ENCODE data around the gene KCNQ4.

Gene KCNQ4

DNA sequence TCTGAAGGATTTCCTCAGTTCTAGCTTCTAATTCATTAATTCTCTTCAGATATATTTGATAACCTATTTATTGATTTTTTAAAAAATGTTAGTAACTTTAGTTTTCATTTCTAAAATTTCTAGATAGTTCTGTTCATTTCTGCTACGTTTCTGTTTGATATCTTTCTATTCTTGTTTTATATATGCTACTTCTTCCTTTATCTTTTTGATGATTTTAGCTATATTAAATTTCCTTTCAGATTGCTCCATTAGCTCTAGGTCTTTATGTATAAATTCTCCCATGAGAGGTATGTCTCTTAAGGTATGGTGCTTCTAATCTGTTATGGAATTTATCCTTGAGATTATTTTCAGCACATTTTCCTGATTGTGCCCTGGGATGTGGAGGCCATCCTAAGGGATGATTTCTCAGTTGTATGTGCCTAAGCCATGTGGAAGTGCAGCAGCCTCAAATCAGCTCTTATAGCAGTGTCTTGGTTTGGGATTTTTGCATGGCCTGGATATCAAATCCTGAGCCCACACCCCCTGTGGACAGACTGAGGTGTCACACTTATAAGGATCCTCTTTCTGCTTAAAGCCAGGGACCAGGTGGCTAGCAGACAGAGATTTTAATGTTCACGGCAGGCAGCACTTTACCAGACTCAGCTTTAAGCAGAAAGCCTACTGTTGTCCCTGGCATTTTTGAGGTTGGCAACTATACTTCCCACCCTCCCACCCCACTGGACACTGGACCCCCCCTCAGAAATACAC lies 6.2 kb upstream of the KCNQ4 start:
- TF ChIP-seq, protein P1, sequence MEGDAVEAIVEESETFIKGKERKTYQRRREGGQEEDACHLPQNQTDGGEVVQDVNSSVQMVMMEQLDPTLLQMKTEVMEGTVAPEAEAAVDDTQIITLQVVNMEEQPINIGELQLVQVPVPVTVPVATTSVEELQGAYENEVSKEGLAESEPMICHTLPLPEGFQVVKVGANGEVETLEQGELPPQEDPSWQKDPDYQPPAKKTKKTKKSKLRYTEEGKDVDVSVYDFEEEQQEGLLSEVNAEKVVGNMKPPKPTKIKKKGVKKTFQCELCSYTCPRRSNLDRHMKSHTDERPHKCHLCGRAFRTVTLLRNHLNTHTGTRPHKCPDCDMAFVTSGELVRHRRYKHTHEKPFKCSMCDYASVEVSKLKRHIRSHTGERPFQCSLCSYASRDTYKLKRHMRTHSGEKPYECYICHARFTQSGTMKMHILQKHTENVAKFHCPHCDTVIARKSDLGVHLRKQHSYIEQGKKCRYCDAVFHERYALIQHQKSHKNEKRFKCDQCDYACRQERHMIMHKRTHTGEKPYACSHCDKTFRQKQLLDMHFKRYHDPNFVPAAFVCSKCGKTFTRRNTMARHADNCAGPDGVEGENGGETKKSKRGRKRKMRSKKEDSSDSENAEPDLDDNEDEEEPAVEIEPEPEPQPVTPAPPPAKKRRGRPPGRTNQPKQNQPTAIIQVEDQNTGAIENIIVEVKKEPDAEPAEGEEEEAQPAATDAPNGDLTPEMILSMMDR (IDR thresholded peaks at IDR 0.05; ENCODE audit: borderline replicate concordance, insufficient read depth, low read depth, low read length) = no peak

DNA sequence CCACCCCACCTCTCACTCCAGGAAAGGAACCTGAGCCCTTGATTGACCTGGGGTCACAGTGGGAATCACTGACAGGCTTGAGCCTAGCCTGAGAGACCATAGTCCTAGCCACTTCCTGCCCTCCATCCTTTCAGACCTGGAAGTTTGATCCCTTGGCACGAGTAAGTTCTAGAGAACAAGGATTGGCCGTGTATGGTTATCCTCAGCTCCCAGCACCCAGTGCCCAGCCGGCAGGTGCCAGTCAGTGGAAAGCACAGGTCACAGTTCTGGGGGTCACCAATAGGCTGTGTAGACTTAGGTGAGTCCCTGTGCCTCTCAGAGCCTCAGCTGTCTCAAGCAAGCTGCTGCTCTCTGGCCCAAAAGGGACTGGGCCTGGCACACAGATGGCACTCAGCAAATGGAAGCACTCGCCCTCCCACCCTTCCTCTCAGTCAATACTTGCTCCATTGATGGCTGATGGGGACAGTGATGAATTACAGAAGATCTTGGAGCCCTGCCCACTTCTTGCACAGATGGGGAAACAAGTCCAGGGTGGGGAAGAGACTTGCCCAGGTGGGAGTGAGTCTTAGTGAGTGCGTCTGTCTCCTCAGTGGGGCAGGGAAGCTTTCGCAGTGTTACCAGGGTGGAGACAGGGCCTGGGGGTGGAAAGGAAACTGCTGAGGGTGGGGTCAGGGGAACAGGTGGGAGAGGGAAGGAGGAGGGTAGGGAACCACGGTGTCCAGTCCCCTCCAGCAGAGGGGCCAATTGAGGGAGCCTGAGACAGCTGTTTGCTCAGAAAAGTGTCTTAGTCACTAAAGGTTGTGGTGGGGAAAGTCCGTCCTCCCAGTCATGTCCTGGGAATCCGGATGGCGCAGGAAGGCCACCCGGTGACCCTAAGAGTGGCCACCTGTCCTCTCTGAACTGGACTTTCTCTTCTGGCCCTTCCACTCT lies 2.6 kb upstream of the KCNQ4 start:
- no peak overlapping the region for H3K4me3 ChIP-seq (ENCODE audit: low read depth, low read length)
- TF ChIP-seq, protein P1 (IDR thresholded peaks at IDR 0.05; ENCODE audit: borderline replicate concordance, insufficient read depth, low read depth, low read length) = no peak

More for the DNA sequence above, 6.2 kb upstream of the KCNQ4 start:
- H3K4me3 ChIP-seq (ENCODE audit: low read depth, low read length) = no peak overlapping the region

DNA sequence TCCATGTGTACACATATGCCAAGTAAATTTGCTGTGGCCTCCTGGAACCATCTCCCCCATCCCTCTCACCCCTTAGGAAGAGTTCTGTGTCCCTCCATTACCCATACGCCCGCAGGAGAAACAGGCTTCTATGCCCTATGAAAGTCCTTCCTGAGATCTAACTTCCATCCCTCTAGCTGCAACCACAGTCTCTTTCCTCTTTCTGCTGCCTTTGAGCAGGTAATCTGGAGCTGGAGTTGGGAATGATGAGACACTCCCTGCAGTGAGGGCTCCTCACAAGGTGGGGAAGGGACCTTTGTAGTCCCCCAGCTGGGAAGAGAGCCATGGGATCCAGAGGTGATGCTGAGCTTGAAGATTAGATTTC lies 2.0 kb upstream of the KCNQ4 start:
- H3K4me3 ChIP-seq (ENCODE audit: low read depth, low read length) = no peak overlapping the region
- TF ChIP-seq, protein P1 (IDR thresholded peaks at IDR 0.05; ENCODE audit: borderline replicate concordance, insufficient read depth, low read depth, low read length) = no peak

DNA sequence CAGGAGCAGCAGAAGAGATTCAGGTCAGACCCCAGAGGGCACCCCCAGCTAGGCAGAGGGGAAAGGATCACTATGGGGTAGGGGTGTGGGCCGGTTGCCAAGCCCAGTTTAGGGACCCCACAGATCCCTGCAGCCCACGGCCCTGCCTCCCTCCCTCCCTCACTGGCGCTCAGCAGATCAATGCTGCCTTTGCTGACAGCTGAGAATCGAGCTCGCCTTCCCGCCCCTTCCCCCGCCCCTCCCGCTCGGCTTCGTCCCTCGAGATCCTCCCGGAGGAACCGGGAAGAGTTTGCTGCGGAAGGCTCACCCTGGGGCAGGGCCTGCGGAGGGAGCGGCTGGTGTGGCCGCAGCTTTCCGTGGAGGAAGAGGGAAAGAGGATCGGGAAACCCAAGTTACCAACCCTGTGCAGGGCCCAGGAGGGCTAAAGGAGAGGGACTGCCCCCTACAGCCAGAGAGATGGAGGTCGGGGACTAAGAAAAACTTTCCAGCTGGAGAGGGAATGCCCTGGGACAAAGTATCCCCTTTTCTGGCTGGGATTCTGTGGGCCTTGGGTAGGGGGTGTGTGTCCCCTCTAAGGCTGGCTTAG lies 1.1 kb upstream of the KCNQ4 start:
- TF ChIP-seq, protein P1 (IDR thresholded peaks at IDR 0.05; ENCODE audit: borderline replicate concordance, insufficient read depth, low read depth, low read length) = no peak
- no peak overlapping the region for H3K4me3 ChIP-seq (ENCODE audit: low read depth, low read length)

GRCh38 chr1:40784141-40784770 lies 669 bp downstream of the KCNQ4 start:
- peak overlapping the region; percentile 38 for H3K4me3 ChIP-seq (ENCODE audit: low read depth, low read length)
- TF ChIP-seq, protein P1 (IDR thresholded peaks at IDR 0.05; ENCODE audit: borderline replicate concordance, insufficient read depth, low read depth, low read length) = no peak

- TF ChIP-seq, protein P1 (IDR thresholded peaks at IDR 0.05; ENCODE audit: borderline replicate concordance, insufficient read depth, low read depth, low read length) = no peak
- H3K4me3 ChIP-seq (ENCODE audit: low read depth, low read length) = no peak overlapping the region
Measured at GRCh38 chr1:40784771-40785151, 1.2 kb downstream of the KCNQ4 start.

All from GM12875 (cell line).